OCI-LY7 (cell line): ENCODE results near the gene PRLH. TPM values are rescaled to one million over a fixed set of nuclear protein-coding genes. Genes with fewer than 3 reads are reported as not detected.

Source experiments
- BruUV-seq: library from RNA; stranded (reverse); fragments of 400-500 nt; replicated peaks from 2 replicates; lab custom pipeline; 2021; lab: Mats Ljungman, UMichigan
- CTCF ChIA-PET: fragments of 300-600 bp; sonication (Branson Sonifier 250); formaldehyde crosslinking; loops from one replicate; lab custom pipeline; 2022; ENCODE audit warnings: antibody characterized with exemption; ENCODE audit not compliant: unreplicated experiment; lab: Charles Lee
- POLR2A ChIA-PET: fragments of 300-600 bp; sonication (Branson Sonifier 250); formaldehyde crosslinking; loops from one replicate; lab custom pipeline; 2022; ENCODE audit warnings: antibody characterized with exemption; lab: Charles Lee
- DNase-seq: peaks from one replicate; pipeline ENCODE4 v3.0.0-alpha.2; 2015; ENCODE audit warnings: low spot score
- H2AFZ ChIP-seq: fragments of 200-600 bp; sonication (generic), shearing (Covaris generic); 2 replicates; pipeline ENCODE4 v1.6.1; 2014; ENCODE audit warnings: mild to moderate bottlenecking, antibody characterized with exemption, low read length, moderate library complexity
- H3K27ac ChIP-seq: fragments of 200-600 bp; sonication (generic); 2 replicates; pipeline ENCODE4 v1.5.1; 2014; ENCODE audit warnings: mixed run types, low read depth, mild to moderate bottlenecking, moderate library complexity, low read length, inconsistent platforms; ENCODE audit not compliant: poor library complexity, severe bottlenecking
- H3K36me3 ChIP-seq: fragments of 200-600 bp; sonication (generic); 2 replicates; pipeline ENCODE4 v1.6.1; 2014; ENCODE audit warnings: mild to moderate bottlenecking, antibody characterized with exemption, low read length, moderate library complexity, mixed read lengths; ENCODE audit not compliant: insufficient read depth
- H3K4me1 ChIP-seq: fragments of 200-600 bp; sonication (generic); 2 replicates; pipeline ENCODE4 v1.5.1; 2014; ENCODE audit warnings: mild to moderate bottlenecking, low read length; ENCODE audit not compliant: insufficient read depth, poor library complexity, severe bottlenecking
- H3K4me2 ChIP-seq: fragments of 200-600 bp; sonication (generic); 2 replicates; pipeline ENCODE4 v1.6.1; 2014; ENCODE audit warnings: mild to moderate bottlenecking, low read length
- H3K4me3 ChIP-seq: fragments of 200-600 bp; sonication (generic); 2 replicates; pipeline ENCODE4 v1.5.1; 2014; ENCODE audit warnings: mild to moderate bottlenecking, low read depth, low read length; ENCODE audit not compliant: poor library complexity, severe bottlenecking
- H3K79me2 ChIP-seq: fragments of 200-600 bp; sonication (generic); 2 replicates; pipeline ENCODE4 v1.6.1; 2016; ENCODE audit warnings: low read depth, mild to moderate bottlenecking, low read length, moderate library complexity, mixed read lengths; ENCODE audit not compliant: insufficient read depth
- H3K9me2 ChIP-seq: fragments of 200-600 bp; sonication (generic); 2 replicates; pipeline ENCODE4 v1.6.1; 2016; ENCODE audit warnings: mild to moderate bottlenecking, low read length, mixed read lengths; ENCODE audit not compliant: insufficient read depth
- H3K9me3 ChIP-seq: fragments of 200-600 bp; sonication (generic); 2 replicates; pipeline ENCODE4 v1.6.1; 2014; ENCODE audit warnings: mild to moderate bottlenecking, mixed run types, low read length, mixed read lengths
- H4K20me1 ChIP-seq: fragments of 200-600 bp; sonication (generic); 2 replicates; pipeline ENCODE4 v1.6.1; 2014; ENCODE audit warnings: mild to moderate bottlenecking, antibody characterized with exemption, low read length, moderate library complexity, mixed read lengths; ENCODE audit not compliant: insufficient read depth
- CTCF ChIP-seq: fragments of 200-600 bp; sonication (generic); conservative IDR thresholded peaks from 2 replicates; pipeline ENCODE4 v1.5.1; 2014; ENCODE audit warnings: mild to moderate bottlenecking, antibody characterized with exemption, low read length, moderate library complexity, mixed read lengths
- EZH2phosphoT487 ChIP-seq: fragments of 200-600 bp; sonication (generic); IDR thresholded peaks from 2 replicates; pipeline ENCODE4 v1.6.1; 2018; ENCODE audit warnings: low read depth, borderline replicate concordance, mild to moderate bottlenecking, mixed run types, antibody characterized with exemption, low read length, moderate library complexity, mixed read lengths
- intact Hi-C: fragments of 100-400 bp; cut with micrococcal nuclease; formaldehyde crosslinking; loops from one replicate; pipeline ENCODE4 v1.10.0; 2022; ENCODE audit not compliant: unreplicated experiment
- total RNA-seq, 2 experiments: library from RNA; depleted of rRNA in 1 of 2; stranded (reverse); fragments of >200 nt in 1 of 2; shearing (Covaris generic) in 1 of 2; gene quantifications; 2 replicates each; pipeline ENCODE4 v1.2.3, GENCODE V29; 2014 to 2022

The PRLH gene
- total RNA-seq, 2 experiments from 2014 or later: not detected

- BruUV-seq: no TSS peak
- Histone ChIP-seq H4K20me1 (no peaks in the 10 kb centered on the region), H3K4me3 (no peak overlapping the region), H3K79me2 (no peaks in the 10 kb centered on the region), H3K9me2 (no peaks in the 10 kb centered on the region), H3K27ac (no peak overlapping the region), H3K9me3 (no peaks in the 10 kb centered on the region), H3K4me2 (no peak overlapping the region), H3K36me3 (no peaks in the 10 kb centered on the region), H3K4me1 (no peaks in the 10 kb centered on the region), H2AFZ (no peak overlapping the region)
- ChIA-PET POLR2A (no interaction called here), CTCF (no interaction called here)
- no peak for TF ChIP-seq CTCF
- DNase-seq: no peak
- intact Hi-C loops: no loop called here
These were observed 27.5 kb upstream of the PRLH start for GRCh38 chr2:237538901-237539300.

GRCh38 chr2:237539681-237540080 lies 26.7 kb upstream of the PRLH start:
- Histone ChIP-seq H4K20me1 (no peaks in the 10 kb centered on the region), H3K27ac (no peak overlapping the region), H3K4me1 (no peaks in the 10 kb centered on the region), H3K9me3 (no peaks in the 10 kb centered on the region), H3K79me2 (no peaks in the 10 kb centered on the region), H3K4me3 (no peak overlapping the region), H3K36me3 (no peaks in the 10 kb centered on the region), H3K9me2 (no peaks in the 10 kb centered on the region), H3K4me2 (no peak overlapping the region), H2AFZ (no peak overlapping the region)
- TF ChIP-seq EZH2phosphoT487 (no peak), CTCF (no peak)
- ChIA-PET CTCF (no interaction called here), POLR2A (no interaction called here)
- no TSS peak for BruUV-seq
- intact Hi-C loops: no loop called here
- DNase-seq: no peak

- TF ChIP-seq CTCF: no peak
- no peak for TF ChIP-seq EZH2phosphoT487
- no peaks in the 10 kb centered on the region for H3K9me2 ChIP-seq
- intact Hi-C loops: no loop called here
- no TSS peak for BruUV-seq
- no peak overlapping the region for H3K4me3 ChIP-seq
- no peaks in the 10 kb centered on the region for H3K9me3 ChIP-seq
- no peaks in the 10 kb centered on the region for H3K79me2 ChIP-seq
- no peak overlapping the region for H2AFZ ChIP-seq
- no peak overlapping the region for H3K27ac ChIP-seq
- H3K4me2 ChIP-seq: no peak overlapping the region
- POLR2A ChIA-PET: no interaction called here
- no peak for DNase-seq
- no peaks in the 10 kb centered on the region for H3K4me1 ChIP-seq
- no peaks in the 10 kb centered on the region for H4K20me1 ChIP-seq
- no peaks in the 10 kb centered on the region for H3K36me3 ChIP-seq
- CTCF ChIA-PET: no interaction called here
These were observed 26.1 kb upstream of the PRLH start for GRCh38 chr2:237540223-237540775.
